Body of pancreas (tissue), 4 donors: ENCODE measurements around the gene PTPN7.

ENCODE experiments used
- CTCF ChIP-seq, 7 experiments: fragments of 450-650 bp in 4 of 7; fragments of 200-600 bp in 3 of 7; sonication (generic) in 3 of 7; IDR thresholded peaks; one replicate each; pipeline ENCODE4 v1.5.1; 2016 to 2019; ENCODE audit warnings: antibody characterized with exemption in 7 of 7
- POLR2A ChIP-seq, 3 donors: fragments of 450-650 bp; IDR thresholded peaks; one replicate each; pipeline ENCODE4 v1.6.1; 2016; ENCODE audit warnings: antibody characterized with exemption in 3 of 3, mild to moderate bottlenecking in 2 of 3

GRCh38 chr1:202208351-202208857, 48.0 kb upstream of the PTPN7 start:
- TF ChIP-seq POLR2A (IDR thresholded peaks at IDR 0.05), result no peak
- no peak for TF ChIP-seq CTCF (IDR thresholded peaks at IDR 0.05)
